ENCODE data around the gene SPAG16. TPM values are rescaled to one million over a fixed set of nuclear protein-coding genes. Genes with fewer than 3 reads are reported as not detected.

SPAG16 gene
- total and polyA plus RNA-seq, 2 donors from 2014 or later = 35.9 to 38.5 TPM

DNA sequence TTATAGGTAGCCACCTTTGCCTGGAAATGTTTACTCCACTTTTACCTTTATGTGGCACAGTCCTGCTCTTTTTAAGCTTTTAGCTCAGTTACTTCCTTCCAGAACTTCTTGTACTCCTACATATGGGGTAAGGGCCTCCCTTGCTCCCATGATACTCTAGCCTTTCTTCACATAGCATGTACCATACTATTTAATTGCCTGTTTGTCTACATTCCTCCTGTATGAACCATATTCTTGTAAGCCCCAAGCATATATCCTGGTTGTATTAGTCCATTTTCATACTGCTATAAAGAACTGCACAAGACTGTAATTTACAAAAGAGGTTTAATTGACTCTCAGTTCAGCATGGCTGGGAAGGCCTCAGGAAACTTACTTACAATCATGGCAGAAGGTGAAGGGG, 1035.9 kb downstream of the SPAG16 start:
- Histone ChIP-seq H3K27ac (ENCODE audit: low read depth in 2 of 2, low read length in 2 of 2) (no peak overlapping the region), H3K4me1 (ENCODE audit: control insufficient read depth in 2 of 3, insufficient read depth in 2 of 3, low read depth in 1 of 3, low read length in 3 of 3) (no peaks in the 10 kb centered on the region), H3K27me3 (ENCODE audit: control insufficient read depth, insufficient read depth, low read length) (no peaks in the 10 kb centered on the region), H3K4me3 (ENCODE audit: low read length in 3 of 3) (no peak overlapping the region), H3K9ac (ENCODE audit: low read length in 3 of 3) (no peak overlapping the region), H3K9me3 (ENCODE audit: control insufficient read depth in 2 of 3, insufficient read depth in 1 of 3, low read length in 3 of 3) (no peaks in the 10 kb centered on the region), H3K36me3 (ENCODE audit: control insufficient read depth in 2 of 3, insufficient read depth in 3 of 3, low read length in 3 of 3) (no peaks in the 10 kb centered on the region)
- DNase-seq (no peak), FAIRE-seq (no peak)
- intact Hi-C loops (cut with DNase I) = no loop called here
- TF ChIP-seq CTCF (IDR thresholded peaks at IDR 0.05; ENCODE audit: borderline replicate concordance, extremely low read depth, insufficient read depth) = no peak

GRCh38 chr2:214322662-214323061, 1038.4 kb downstream of the SPAG16 start:
- no peak overlapping the region for H3K4me3 ChIP-seq (ENCODE audit: low read length in 3 of 3)
- no peak overlapping the region for H3K27ac ChIP-seq (ENCODE audit: low read depth in 2 of 2, low read length in 2 of 2)
- intact Hi-C loops (cut with DNase I) = no loop called here
- no peak overlapping the region for H3K9ac ChIP-seq (ENCODE audit: low read length in 3 of 3)
- FAIRE-seq (no peak), DNase-seq (no peak)
- no peak for TF ChIP-seq CTCF (IDR thresholded peaks at IDR 0.05; ENCODE audit: borderline replicate concordance, extremely low read depth, insufficient read depth)
- no peaks in the 10 kb centered on the region for H3K27me3 ChIP-seq (ENCODE audit: control insufficient read depth, insufficient read depth, low read length)
- H3K4me1 ChIP-seq (ENCODE audit: control insufficient read depth in 2 of 3, insufficient read depth in 2 of 3, low read depth in 1 of 3, low read length in 3 of 3) = no peaks in the 10 kb centered on the region
- no peaks in the 10 kb centered on the region for H3K36me3 ChIP-seq (ENCODE audit: control insufficient read depth in 2 of 3, insufficient read depth in 3 of 3, low read length in 3 of 3)
- no peaks in the 10 kb centered on the region for H3K9me3 ChIP-seq (ENCODE audit: control insufficient read depth in 2 of 3, insufficient read depth in 1 of 3, low read length in 3 of 3)

DNA sequence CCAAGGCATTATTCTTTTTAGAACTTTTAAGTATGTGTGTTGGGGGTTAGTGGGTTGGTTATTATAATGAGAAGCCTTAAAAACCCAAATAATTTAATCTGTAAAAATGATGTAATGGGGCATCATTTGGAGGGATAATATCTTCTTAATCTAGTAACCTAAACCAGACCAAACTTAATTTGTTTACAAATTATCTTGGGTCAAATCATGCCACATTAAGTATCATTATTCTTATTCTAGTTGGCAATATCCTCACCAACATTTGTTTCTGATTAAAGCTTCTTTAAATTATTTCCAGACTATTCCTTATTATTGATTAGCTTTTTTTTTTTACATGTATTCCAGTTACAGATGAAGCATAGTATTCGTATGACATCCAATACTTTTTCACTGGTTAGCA, 1041.1 kb downstream of the SPAG16 start:
- no peak for TF ChIP-seq CTCF (IDR thresholded peaks at IDR 0.05; ENCODE audit: borderline replicate concordance, extremely low read depth, insufficient read depth)
- H3K27me3 ChIP-seq (ENCODE audit: control insufficient read depth, insufficient read depth, low read length) = no peaks in the 10 kb centered on the region
- no peak overlapping the region for H3K9ac ChIP-seq (ENCODE audit: low read length in 3 of 3)
- intact Hi-C loops (cut with DNase I) = no loop called here
- no peaks in the 10 kb centered on the region for H3K36me3 ChIP-seq (ENCODE audit: control insufficient read depth in 2 of 3, insufficient read depth in 3 of 3, low read length in 3 of 3)
- H3K9me3 ChIP-seq (ENCODE audit: control insufficient read depth in 2 of 3, insufficient read depth in 1 of 3, low read length in 3 of 3) = no peaks in the 10 kb centered on the region
- no peak for DNase-seq
- FAIRE-seq = no peak
- H3K4me3 ChIP-seq (ENCODE audit: low read length in 3 of 3) = no peak overlapping the region
- no peak overlapping the region for H3K27ac ChIP-seq (ENCODE audit: low read depth in 2 of 2, low read length in 2 of 2)
- no peaks in the 10 kb centered on the region for H3K4me1 ChIP-seq (ENCODE audit: control insufficient read depth in 2 of 3, insufficient read depth in 2 of 3, low read depth in 1 of 3, low read length in 3 of 3)

- no peaks in the 10 kb centered on the region for H3K27me3 ChIP-seq (ENCODE audit: control insufficient read depth, insufficient read depth, low read length)
- DNase-seq (no peak), FAIRE-seq (no peak)
- H3K9me3 ChIP-seq (ENCODE audit: control insufficient read depth in 2 of 3, insufficient read depth in 1 of 3, low read length in 3 of 3) = peaks cover 0 to under 1% (median 0%) of the 10 kb centered on the region in 3 donors
- H3K4me3 ChIP-seq (ENCODE audit: low read length in 3 of 3) = no peak overlapping the region
- no peaks in the 10 kb centered on the region for H3K4me1 ChIP-seq (ENCODE audit: control insufficient read depth in 2 of 3, insufficient read depth in 2 of 3, low read depth in 1 of 3, low read length in 3 of 3)
- intact Hi-C loops (cut with DNase I) = no loop called here
- no peak for TF ChIP-seq CTCF (IDR thresholded peaks at IDR 0.05; ENCODE audit: borderline replicate concordance, extremely low read depth, insufficient read depth)
- H3K9ac ChIP-seq (ENCODE audit: low read length in 3 of 3) = no peak overlapping the region
- no peak overlapping the region for H3K27ac ChIP-seq (ENCODE audit: low read depth in 2 of 2, low read length in 2 of 2)
- no peaks in the 10 kb centered on the region for H3K36me3 ChIP-seq (ENCODE audit: control insufficient read depth in 2 of 3, insufficient read depth in 3 of 3, low read length in 3 of 3)
Observed at GRCh38 chr2:214328941-214329340, 1044.7 kb downstream of the SPAG16 start.

Data from kidney (tissue), 14 donors.